Measurements from ENCODE around the gene CIROP. TPM values are rescaled to one million over a fixed set of nuclear protein-coding genes. Genes with fewer than 3 reads are reported as not detected.
A peak's percentile ranks its signal among the peaks of the same experiment; 100 is the strongest.

The CIROP gene
- total and polyA plus RNA-seq, 9 of the 15 experiments (the other 6 are each of a cell fraction or from before 2014, with no cell fraction given): not detected

- TF ChIP-seq NRF1 (conservative IDR thresholded peaks at IDR 0.05 in 1 of 2, IDR thresholded peaks at IDR 0.05 in 1 of 2): peak; percentile 20 to 45; a peak in 1 of 4 replicates
- TF ChIP-seq MAZ (CRISPR knock-in tag; conservative IDR thresholded peaks at IDR 0.05 in 1 of 2, IDR thresholded peaks at IDR 0.05 in 1 of 2): peak in 1 of 2 experiments; percentile 29; a peak in 1 of 4 replicates
- no peak for TF ChIP-seq NFIC (IDR thresholded peaks at IDR 0.05)
- TF ChIP-seq MAFK (IDR thresholded peaks at IDR 0.05; ENCODE audit: low read length): peak; percentile 84
- no peak for TF ChIP-seq NR2C2 (CRISPR knock-in tag; IDR thresholded peaks at IDR 0.05)
- TF ChIP-seq NR2C2 (tag; IDR thresholded peaks at IDR 0.05): peak; percentile 92
- TF ChIP-seq RNF219 (CRISPR knock-in tag; IDR thresholded peaks at IDR 0.05): no peak
- TF ChIP-seq L3MBTL2 (IDR thresholded peaks at IDR 0.05): peak; percentile 70
- peak; percentile 91; the same call in 1 of the 2 replicates for TF ChIP-seq TOE1 (IDR thresholded peaks at IDR 0.05; ENCODE audit: borderline replicate concordance)
- no peak for TF ChIP-seq TOE1 (CRISPR knock-in tag; IDR thresholded peaks at IDR 0.05; ENCODE audit: borderline replicate concordance, low read depth)
- TF ChIP-seq MAFF (IDR thresholded peaks at IDR 0.05; ENCODE audit: low read length): peak; percentile 72; the same call in 1 of the 2 replicates
- TF ChIP-seq TGIF2 (CRISPR knock-in tag; IDR thresholded peaks at IDR 0.05): no peak
- peak; percentile 48; the same call in 1 of the 2 replicates for TF ChIP-seq NKRF (IDR thresholded peaks at IDR 0.05; ENCODE audit: borderline replicate concordance)
- TF ChIP-seq DPF2 (IDR thresholded peaks at IDR 0.05): peak; percentile 87
- TF ChIP-seq FOXK2 (conservative IDR thresholded peaks at IDR 0.05 in 1 of 2, IDR thresholded peaks at IDR 0.05 in 1 of 2; ENCODE audit: low read depth in 2 of 2): peak in 1 of 2 experiments; percentile 47; a peak in 2 of 4 replicates
- TF ChIP-seq HDAC2 (IDR thresholded peaks at IDR 0.05): peak; percentile 60; the same call in 1 of the 2 replicates
- peak; percentile 94 for TF ChIP-seq CEBPB (tag; IDR thresholded peaks at IDR 0.05)
- no peak for TF ChIP-seq RBM39 (optimal IDR thresholded peaks at IDR 0.05; ENCODE audit: low read depth, low read length)
- peak in 1 of 2 experiments; percentile 85; a peak in 1 of 4 replicates for TF ChIP-seq RCOR1 (IDR thresholded peaks at IDR 0.05; ENCODE audit: borderline replicate concordance in 1 of 2, low read depth in 2 of 2, low read length in 2 of 2)
- peak; percentile 83 for TF ChIP-seq USF2 (CRISPR knock-in tag; IDR thresholded peaks at IDR 0.05)
- TF ChIP-seq, protein P1, sequence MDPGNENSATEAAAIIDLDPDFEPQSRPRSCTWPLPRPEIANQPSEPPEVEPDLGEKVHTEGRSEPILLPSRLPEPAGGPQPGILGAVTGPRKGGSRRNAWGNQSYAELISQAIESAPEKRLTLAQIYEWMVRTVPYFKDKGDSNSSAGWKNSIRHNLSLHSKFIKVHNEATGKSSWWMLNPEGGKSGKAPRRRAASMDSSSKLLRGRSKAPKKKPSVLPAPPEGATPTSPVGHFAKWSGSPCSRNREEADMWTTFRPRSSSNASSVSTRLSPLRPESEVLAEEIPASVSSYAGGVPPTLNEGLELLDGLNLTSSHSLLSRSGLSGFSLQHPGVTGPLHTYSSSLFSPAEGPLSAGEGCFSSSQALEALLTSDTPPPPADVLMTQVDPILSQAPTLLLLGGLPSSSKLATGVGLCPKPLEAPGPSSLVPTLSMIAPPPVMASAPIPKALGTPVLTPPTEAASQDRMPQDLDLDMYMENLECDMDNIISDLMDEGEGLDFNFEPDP (CRISPR knock-in tag; IDR thresholded peaks at IDR 0.05): no peak
- peak in 1 of 2 experiments; percentile 70; a peak in 1 of 4 replicates for TF ChIP-seq ARNT (IDR thresholded peaks at IDR 0.05)
- 0 out of 2 replicates have a peak, but pooled peaks have one; percentile 37 for TF ChIP-seq ZNF76 (CRISPR knock-in tag; IDR thresholded peaks at IDR 0.05; ENCODE audit: borderline replicate concordance)
- no peak for TF ChIP-seq TEAD2 (tag; IDR thresholded peaks at IDR 0.05)
Observed at GRCh38 chr14:23078692-23079116, 26.1 kb downstream of the CIROP start (continued).

Measured in K562 (cell line).